GM19328 (cell line): ENCODE measurements around the gene HERC5.
"Not testable (repeated sequence)": the region's sequence is repeated elsewhere in the genome, so short reads cannot be mapped to it uniquely, and the experiment has no call there.

Experiments
- ATAC-seq: cut with Tn5 transposase; IDR thresholded peaks from one replicate; pipeline ENCODE4 v1.9.1; 2021; ENCODE audit warnings: mild to moderate bottlenecking, moderate library complexity; ENCODE audit not compliant: unreplicated experiment

HERC5 gene

DNA sequence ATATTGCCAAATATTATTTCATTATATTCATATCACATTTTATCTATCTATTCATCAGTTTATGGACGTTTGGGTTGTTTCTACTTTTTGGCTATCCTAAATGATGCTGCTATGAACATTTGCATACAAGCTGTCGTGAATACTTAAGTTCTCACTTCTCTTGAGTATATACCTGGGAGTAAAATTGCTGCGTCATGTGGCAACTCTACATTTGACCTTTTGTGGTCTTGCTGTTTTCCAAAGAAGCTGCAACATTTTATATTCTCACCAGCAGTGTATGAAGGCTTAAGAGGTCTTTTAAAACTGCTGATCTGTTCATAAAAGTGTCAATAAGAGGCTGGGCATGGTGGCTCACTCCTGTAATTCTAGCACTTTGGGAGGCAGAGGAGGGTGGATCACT lies 60.9 kb downstream of the HERC5 start:
- ATAC-seq = no peak

DNA sequence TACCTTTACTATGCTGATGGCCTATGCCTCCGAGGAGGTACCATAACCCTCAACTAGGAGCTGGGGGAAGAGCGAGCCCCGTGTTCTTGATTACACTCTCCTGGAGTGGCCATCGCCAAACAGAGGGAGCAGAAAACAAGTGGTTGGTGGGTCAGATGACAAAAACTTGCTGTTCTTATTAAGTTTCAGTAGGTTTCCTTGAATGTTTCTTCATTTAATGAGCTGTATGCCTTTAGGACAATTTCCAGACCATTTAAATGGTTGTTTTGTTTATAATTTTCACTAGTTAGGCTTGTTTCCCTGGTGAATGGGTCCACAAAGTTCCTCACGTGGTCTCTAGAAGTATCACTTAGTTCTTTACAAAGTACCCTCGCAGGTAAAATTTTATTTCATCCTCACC lies 62.0 kb downstream of the HERC5 start:
- no peak for ATAC-seq

DNA sequence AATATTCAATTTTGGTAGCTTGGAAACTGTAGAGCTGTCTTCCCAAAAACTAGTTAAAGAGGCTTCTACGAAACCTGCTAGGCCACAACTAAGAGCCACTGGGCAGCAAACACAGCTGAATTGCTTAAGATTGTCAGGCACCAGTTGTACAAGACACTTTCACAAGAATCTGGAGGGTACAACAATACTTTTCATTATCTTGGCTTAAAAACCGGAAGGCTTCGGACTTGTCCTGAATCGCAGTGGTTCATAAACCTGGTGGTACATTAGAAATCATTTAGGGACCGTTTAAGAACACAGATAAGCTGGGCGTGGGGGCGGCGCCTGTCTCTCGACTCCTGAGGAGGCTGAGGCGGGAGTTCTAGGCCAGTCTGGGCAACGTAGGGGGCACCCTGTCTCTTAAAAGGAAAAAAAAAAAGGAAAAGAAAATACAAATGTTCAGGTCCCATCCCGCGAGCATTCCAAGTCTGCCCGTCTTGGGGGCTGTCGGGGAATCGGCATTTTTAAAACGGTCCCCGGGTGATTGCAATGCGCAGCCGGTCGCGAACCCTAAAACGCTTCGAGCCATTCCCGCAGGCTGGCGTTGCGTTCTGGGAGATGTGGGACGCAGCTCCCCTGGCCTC lies 65.9 kb downstream of the HERC5 start:
- ATAC-seq = no peak

DNA sequence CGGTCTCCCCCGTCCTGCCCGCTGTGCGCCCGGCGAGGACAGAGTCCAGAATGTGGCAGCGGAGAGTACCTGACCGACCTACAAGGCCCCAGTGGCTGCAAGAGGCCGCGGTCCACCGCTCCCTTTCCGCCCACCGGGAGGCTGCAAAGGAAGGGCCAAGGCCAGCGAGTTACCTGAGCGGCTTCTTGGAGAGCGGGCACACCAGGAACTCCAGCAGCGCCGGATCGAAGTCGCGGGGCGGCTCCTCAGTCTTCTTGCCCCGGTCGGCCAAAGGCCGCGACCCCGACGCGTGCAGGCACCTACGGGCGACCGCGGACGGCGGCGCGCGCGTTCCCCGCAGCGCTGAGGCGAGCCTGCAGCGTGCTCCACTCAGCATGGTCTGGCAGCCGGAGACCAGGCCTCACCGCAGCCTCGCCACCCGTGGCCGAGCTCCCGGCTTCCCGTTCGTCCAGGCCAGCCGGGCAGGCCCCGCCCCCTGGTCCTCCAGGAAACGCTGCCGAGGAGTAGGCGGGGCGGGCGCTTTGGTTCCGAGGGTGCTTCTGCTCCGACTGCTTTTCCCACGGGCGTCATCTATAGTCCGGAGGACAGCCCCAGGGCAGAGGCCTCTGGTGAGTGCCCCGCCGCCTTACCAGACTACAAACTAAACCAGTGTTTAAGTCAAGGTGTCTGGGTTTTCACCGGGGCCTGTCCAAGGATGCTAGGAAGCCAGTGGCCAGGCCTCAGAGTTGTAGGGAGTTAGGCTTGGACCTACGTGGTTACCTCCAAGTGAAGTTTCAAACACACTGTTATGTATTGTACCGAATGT lies 66.6 kb downstream of the HERC5 start, which contains the start of gene PYURF:
Gene PYURF, minus strand, starts transcription at position 452 of the 805 bp plus-strand sequence. Its CDS starts 76 bp downstream, at position 376.
- ATAC-seq = peak; percentile 75

DNA sequence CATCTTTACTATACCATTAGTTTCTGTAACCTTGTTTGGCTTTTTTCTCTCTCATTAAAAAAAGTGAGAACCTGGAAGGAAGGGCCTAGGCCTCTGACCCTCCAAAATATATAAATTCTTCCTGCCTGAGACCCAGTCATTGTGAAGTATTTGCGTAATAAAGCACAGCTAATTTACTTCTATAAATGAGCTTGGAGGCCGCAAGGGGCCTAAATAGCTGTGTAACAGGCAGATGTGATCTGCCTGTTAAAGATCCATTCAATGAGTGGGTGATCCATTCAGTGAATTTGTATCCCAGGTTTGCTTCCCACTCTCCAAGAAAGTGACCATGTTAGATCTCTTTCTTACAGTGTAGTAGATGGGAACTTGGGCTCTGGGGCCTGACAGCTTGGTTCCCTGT lies 67.3 kb downstream of the HERC5 start:
- ATAC-seq = no peak

DNA sequence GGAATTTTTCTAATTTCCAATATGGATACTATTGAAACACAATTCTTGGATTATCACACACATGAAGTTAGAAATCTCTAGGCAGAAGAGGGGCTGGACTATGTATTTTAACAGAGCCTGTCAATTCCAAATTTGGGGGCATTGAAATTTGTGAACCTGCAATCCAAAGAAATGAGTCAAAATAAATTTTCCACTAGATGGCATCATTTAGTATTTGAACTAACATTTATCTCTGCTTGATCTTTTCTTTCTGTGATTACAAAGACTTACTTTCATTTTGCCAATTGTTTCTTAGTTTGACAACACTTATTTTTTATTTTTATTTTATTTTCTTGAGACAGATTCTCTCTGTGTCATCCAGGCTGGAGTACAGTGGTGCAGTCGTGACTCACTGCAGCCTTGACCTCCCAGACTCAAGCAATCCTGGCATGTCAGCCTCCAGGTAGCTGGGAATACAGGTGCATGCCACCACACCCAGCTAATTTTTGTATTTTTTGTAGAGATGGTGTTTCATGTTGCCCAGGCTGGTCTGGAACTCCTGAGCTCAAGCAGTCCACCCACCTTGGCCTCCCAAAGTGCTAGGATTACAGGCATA lies 69.4 kb downstream of the HERC5 start:
- no peak for ATAC-seq

DNA sequence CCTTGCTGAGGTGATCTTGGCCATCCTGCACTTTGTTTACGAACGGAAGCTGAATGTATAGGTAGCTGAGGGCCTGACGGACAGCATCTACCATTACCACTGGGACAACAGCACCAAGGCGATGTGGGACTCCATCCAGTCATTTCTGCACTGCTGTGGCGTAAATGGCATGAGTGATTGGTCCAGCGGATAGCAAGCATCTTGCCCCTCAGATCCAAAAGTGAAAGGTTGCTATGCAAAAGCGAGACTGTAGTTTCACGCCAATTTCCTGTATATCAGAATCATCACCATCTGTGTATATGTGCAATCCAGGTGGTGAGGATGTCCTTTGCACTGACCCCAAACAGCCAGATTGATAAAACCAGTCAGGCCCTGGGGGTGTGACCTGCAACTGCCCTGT lies 70.9 kb downstream of the HERC5 start:
- no peak for ATAC-seq

DNA sequence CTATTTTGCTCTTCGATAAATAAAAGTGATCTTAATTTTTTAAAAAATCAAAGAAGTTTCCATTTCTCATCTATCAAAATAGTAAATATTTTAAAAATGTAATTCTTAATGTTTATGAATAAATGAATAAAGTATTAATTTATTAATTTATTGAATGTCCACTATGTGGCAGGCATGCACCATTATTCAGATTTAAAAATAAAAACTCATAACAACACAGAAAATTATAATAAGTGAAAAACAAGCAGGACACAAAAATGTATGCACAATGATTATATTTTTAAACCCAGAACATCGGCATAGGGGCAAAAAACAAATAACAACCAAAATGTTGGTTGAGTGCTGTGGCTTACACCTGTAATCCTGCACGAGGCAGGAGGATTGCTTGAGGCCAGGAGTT lies 71.9 kb downstream of the HERC5 start:
- ATAC-seq = no peak

DNA sequence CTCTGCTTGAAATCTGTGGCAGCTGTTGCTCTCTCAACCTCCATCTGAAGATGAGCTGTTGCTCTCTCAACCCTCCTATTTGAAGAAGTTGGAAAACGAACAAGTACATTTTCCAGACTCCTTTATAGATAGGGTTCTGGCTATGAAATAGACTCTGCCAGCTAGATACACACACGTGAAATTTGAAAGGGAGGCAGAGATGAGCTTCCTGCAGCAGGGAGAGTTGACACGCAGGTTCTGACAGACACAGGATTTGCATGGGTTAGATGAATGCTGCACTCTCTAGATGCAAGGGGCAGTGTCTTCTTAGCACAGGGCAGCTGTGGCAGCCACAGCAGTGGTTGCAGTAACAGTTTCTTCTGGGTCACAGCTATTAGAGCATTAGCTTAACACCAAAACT lies 74.6 kb downstream of the HERC5 start:
- ATAC-seq = no peak

DNA sequence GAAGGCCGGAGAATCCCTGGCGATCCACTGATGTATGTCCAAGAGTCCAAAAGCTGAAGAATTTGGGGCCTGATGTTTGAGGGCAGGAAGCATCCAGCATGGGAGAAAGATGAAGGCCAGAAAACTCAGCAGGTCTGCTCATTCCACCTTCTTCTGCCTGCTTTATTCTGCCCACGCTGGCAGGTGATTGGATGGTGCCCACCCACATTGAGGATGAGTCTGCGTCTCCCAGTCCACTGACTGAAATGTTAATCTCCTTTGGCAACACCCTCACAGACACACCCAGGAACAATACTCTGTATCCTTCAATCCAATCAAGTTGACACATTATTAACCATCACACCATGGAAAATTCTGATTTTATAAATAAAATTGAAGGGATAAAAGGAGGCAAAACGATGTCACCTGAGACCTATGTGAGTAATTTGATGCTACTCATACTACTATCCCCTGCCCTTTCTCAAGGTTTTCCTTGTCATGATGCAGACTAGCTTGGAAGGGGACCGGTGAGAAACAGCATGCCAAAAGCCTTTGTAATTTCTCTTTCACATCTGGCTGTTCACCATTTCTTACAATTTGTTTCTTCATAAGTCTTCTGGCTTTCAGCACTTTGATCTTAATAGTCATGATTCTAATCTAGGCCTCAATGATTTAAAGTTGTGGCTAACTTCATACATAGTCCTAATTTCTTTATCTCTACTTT lies 76.3 kb downstream of the HERC5 start:
- ATAC-seq = no peak

DNA sequence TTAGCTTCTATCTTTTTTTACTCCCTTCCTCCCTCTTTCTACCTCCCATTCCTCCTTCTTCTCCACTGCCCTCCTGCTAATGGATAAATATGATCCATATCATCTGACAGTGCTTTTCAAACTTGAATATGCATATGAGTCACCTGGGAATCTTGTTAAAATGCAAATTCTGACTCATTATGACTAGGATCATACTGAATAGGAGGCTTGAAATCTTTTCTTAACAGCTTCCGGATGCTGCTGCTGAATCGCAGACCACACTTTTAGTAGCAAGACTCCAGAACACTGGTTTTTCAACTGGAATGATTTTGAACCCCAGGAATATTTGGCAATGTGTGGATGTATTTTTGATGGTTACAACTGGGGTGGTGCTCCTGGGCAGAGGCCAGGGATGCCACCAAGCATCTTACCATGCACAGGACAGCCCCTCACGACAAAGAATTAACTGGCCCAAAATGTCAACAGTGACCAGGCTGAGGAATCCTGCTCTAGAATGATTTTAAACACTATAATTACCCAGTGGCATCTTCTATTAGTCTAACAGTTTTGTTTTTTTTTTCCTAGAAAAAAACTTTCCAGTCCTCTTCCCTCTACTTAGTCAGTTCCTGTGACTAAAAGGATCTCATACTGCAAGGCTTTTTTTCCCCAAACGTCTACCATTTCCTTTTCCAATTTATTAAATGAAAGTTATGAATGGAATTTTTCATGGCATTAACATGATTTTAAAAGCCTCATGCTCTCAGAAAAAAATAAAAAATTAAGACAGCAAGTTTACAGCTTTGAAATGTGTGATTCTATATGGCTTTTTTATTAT lies 77.2 kb downstream of the HERC5 start:
- ATAC-seq = no peak

DNA sequence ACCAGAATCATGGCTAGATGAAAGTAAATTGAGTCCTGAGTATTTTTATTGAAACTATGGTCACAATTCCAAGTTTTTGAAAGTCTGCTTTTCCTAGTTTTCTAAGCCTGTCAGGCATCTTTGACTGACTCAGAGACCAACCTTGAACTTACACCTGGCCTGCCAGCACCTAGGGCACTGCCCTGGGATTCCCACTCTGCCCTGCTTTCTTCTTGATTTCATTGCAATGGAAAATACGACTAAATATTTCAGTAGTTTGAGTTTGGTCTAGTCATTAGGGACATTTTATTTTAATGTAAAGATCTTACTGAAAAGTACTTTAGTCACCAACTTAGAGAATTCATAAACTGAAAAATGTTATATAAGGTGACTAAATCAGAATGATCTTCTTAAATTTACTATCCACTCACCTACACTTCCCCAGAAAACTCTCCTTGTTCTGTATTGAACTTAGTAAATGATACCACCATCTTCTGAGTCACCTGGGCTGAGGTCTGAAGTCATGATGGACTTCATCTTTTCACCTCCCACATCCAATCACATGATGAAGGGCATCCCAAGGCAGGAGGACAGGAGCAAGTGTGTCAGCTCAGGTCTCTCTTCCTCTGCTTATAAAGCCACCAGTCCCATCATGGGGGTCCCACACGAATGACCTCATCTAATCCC lies 78.3 kb downstream of the HERC5 start:
- ATAC-seq = no peak

DNA sequence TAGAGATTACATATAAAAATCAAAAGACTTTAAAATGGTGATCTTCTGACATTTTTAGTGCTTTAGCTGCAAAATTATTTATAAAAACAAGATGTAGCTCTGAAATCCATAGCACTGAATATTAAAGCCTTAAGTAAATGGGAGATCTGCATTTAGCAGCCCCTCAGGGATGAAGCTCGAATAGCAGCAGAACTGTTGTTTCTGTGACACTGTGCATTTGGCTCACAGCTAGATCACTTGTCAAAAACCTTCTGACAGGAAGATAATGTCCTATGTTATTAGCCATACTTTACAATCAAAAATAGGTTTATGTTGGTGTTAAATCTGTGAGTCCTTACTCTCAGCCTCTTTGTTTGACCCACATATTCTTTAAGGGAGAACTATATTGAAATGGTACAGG lies 80.8 kb downstream of the HERC5 start:
- no peak for ATAC-seq

DNA sequence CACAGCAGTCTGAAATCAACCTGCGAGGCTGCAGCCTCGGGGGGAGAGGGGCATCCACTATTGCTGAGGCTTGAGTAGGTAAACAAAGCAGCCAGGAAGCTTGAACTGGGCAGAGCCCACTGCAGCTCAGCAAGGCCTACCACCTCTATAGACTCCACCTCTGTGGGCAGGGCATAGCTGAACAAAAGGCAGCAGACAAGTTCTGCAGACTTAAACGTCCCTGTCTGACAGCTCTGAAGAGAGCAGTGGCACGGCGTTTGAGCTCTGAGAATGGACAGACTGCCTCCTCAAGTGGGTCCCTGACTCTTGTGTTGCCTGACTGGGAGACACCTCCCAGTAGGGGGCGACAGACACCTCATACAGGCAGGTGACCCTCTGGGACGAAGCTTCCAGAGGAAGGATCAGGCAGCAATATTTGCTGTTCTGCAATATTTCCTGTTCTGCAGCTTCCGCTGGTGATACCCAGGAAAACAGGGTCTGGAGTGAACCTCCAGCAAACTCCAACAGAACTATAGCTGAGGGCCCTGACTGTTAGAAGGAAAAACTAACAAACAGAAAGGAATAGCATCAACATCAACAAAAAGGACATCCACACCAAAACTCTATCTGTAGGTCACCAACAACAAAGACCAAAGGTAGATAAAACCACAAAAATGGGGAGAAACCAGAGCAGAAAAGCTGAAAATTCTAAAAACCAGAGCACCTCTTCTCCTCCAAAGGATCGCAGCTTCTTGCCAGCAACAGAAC lies 82.6 kb downstream of the HERC5 start:
- not testable (repeated sequence) for ATAC-seq

DNA sequence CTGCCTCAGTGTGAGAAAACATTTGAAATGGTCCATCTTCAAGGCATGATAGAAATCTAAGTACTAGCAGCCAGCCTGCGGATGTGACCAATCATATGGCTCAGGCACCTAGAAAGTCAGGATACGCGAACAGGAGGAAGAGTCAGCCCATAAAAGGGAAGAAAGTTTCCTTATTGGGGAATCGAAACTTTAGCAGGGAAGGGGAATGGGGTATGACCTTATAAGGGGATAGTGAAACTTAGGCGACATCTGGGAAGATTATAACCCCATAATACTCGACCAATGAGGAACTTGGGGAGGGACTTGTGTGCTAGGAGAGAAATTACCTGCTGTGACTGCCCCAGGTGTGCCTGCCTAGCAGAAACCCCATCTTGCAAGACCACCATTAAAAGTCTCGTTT lies 92.9 kb downstream of the HERC5 start:
- no peak for ATAC-seq
